ENCODE measurements around the gene SLC38A1.

The SLC38A1 gene

DNA sequence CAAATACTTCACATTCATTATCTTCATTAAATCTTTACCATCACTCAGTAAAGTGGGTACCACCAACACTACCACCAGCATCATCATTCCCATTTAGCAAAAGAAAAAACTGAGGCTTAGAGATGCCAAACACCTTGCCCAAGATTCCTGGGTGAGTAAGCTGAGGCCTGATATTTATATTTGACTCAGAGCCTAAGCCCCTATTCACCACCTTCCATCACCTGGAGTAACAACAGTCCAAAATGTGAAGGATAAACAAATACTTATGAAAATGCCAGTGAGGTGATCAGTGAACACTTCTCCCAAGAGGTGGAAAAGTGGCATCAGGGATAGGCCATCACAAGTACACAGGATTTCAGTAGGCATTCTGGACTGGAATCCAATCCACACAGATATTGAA lies 3.7 kb downstream of the SLC38A1 start:
- Histone ChIP-seq H3K36me3 (ENCODE audit: control insufficient read depth, insufficient read depth, low read length) (no peaks in the 10 kb centered on the region), H3K9me3 (ENCODE audit: control insufficient read depth, low read length) (no peaks in the 10 kb centered on the region), H3K4me1 (ENCODE audit: control insufficient read depth, insufficient read depth, low read length, poor library complexity, severe bottlenecking) (peaks cover 61% of the 10 kb centered on the region), H3K4me3 (ENCODE audit: insufficient read depth, low read depth, low read length, poor library complexity, severe bottlenecking) (peak overlapping the region; percentile 97), H3K27ac (ENCODE audit: insufficient read depth, low read length, poor library complexity, severe bottlenecking) (peak overlapping the region; percentile 98), H3K27me3 (replicated peaks; ENCODE audit: control insufficient read depth, insufficient read depth, low read length, poor library complexity, severe bottlenecking) (no peaks in the 10 kb centered on the region)
- DNase-seq = no peak

DNA sequence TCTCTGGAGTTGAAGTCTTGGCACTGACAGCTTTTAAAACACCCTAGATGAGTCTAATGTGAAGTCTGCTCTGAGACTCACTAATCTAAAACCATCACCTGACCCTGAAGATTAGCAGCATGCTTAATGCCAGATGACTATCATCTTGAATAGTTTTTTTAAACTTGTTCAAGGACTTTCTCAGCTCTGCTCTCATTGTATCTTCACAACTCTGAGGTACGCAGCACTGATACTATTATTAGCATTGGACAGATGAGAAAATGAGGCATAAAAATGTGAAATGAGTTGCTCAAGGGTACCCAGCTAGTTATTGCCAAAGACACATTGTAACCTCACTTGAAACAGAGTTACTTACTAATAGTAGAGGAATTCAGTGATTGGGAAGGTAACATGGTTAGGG lies 4.8 kb downstream of the SLC38A1 start:
- Histone ChIP-seq H3K36me3 (ENCODE audit: control insufficient read depth, insufficient read depth, low read length) (no peaks in the 10 kb centered on the region), H3K9me3 (ENCODE audit: control insufficient read depth, low read length) (no peaks in the 10 kb centered on the region), H3K27ac (ENCODE audit: insufficient read depth, low read length, poor library complexity, severe bottlenecking) (no peak overlapping the region), H3K4me3 (ENCODE audit: insufficient read depth, low read depth, low read length, poor library complexity, severe bottlenecking) (no peak overlapping the region), H3K4me1 (ENCODE audit: control insufficient read depth, insufficient read depth, low read length, poor library complexity, severe bottlenecking) (peaks cover 61% of the 10 kb centered on the region), H3K27me3 (replicated peaks; ENCODE audit: control insufficient read depth, insufficient read depth, low read length, poor library complexity, severe bottlenecking) (no peaks in the 10 kb centered on the region)
- no peak for DNase-seq

DNA sequence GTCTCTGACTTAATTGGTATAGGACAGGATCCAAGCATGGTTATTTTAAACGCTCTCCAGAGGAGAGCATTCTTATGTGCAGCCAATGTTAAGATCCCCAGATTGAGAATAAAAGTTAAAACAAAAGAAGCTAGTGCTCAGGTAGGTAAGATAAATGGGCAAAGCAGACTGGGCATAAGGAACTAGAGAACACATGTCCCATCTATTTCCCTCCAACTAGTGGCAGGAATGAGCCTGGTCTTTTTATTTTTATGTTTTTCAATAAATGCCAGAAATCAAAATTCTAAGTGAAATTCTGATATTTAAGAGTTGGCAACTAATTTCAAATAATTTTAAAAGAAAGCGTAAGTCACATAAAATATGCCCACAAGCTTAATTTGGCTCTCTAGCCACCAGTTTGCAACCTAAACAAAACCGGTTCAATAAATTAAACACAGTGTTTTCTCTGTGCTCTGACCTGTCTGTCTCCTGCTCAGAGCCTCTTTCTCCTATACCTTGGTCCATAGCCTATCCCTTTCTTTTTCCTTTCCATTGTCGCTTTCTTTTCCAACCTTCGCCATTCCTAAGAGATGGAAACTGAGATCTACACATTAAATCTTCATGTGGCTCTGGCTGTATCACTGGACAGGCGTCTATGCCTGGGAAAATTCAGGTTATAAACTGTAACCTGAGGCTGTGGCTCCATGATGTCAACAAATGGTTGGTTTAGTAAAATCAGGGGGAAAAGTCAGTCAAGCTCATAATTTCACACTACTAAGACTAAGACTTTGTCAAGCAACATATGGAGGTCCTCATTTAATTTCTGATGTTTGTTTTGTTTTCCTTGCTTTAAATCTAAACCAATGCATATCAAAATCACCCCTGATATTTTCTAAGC lies 5.5 kb downstream of the SLC38A1 start:
- DNase-seq = no peak
- no peaks in the 10 kb centered on the region for H3K36me3 ChIP-seq (ENCODE audit: control insufficient read depth, insufficient read depth, low read length)
- no peak overlapping the region for H3K4me3 ChIP-seq (ENCODE audit: insufficient read depth, low read depth, low read length, poor library complexity, severe bottlenecking)
- H3K27me3 ChIP-seq (replicated peaks; ENCODE audit: control insufficient read depth, insufficient read depth, low read length, poor library complexity, severe bottlenecking) = no peaks in the 10 kb centered on the region
- H3K27ac ChIP-seq (ENCODE audit: insufficient read depth, low read length, poor library complexity, severe bottlenecking) = no peak overlapping the region
- H3K9me3 ChIP-seq (ENCODE audit: control insufficient read depth, low read length) = no peaks in the 10 kb centered on the region
- peaks cover 65% of the 10 kb centered on the region for H3K4me1 ChIP-seq (ENCODE audit: control insufficient read depth, insufficient read depth, low read length, poor library complexity, severe bottlenecking)

DNA sequence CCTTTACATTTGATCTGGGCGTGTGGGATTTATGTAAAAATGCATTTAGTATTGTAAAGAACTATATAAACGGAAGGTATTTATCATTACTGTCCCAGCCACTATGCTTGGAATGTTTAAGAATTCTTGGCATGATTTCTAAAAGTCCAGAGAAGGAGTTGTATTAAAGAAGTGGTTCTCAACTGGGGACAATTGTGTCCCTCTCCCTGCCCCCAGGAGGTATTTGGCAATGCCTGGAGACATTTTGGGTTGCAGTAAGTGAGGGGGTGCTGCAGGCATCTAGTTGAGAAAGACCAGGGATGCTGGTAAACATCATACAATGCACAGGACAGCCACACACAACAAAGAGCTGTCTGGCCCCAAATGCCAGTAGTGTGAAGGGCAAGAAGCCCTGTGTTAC lies 7.2 kb downstream of the SLC38A1 start:
- Histone ChIP-seq H3K9me3 (ENCODE audit: control insufficient read depth, low read length) (no peaks in the 10 kb centered on the region), H3K36me3 (ENCODE audit: control insufficient read depth, insufficient read depth, low read length) (peaks cover 4% of the 10 kb centered on the region), H3K27me3 (replicated peaks; ENCODE audit: control insufficient read depth, insufficient read depth, low read length, poor library complexity, severe bottlenecking) (no peaks in the 10 kb centered on the region), H3K27ac (ENCODE audit: insufficient read depth, low read length, poor library complexity, severe bottlenecking) (no peak overlapping the region), H3K4me1 (ENCODE audit: control insufficient read depth, insufficient read depth, low read length, poor library complexity, severe bottlenecking) (peaks cover 71% of the 10 kb centered on the region), H3K4me3 (ENCODE audit: insufficient read depth, low read depth, low read length, poor library complexity, severe bottlenecking) (no peak overlapping the region)
- DNase-seq = no peak

DNA sequence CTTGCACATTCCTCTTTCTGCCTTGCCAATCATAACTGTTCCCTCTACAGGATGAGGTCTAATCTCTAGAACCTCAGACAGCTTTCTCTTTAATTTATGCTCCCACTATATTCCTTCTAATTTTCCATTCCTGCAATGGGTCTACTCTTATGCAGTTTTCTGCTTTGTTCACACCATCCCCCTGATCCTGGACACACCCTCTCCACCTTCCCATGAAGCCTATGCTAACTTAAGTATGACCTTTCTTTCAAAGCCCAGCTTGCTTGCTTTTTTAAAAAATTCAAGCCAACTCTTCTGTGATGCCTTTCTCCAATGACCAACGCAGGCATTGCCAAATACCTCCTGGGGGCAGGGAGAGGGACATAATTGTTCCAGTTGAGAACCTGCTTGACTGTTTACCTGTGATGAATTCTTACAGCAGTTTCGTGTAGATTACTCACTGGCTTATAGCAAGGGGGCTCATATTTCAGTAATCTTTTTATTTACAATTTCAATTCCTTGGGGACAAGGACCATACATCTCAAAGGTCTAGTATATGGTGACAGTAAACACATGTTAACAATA lies 7.8 kb downstream of the SLC38A1 start:
- Histone ChIP-seq H3K4me3 (ENCODE audit: insufficient read depth, low read depth, low read length, poor library complexity, severe bottlenecking) (peak overlapping the region; percentile 9), H3K36me3 (ENCODE audit: control insufficient read depth, insufficient read depth, low read length) (peaks cover 4% of the 10 kb centered on the region), H3K9me3 (ENCODE audit: control insufficient read depth, low read length) (no peaks in the 10 kb centered on the region), H3K4me1 (ENCODE audit: control insufficient read depth, insufficient read depth, low read length, poor library complexity, severe bottlenecking) (peaks cover 66% of the 10 kb centered on the region), H3K27ac (ENCODE audit: insufficient read depth, low read length, poor library complexity, severe bottlenecking) (no peak overlapping the region), H3K27me3 (replicated peaks; ENCODE audit: control insufficient read depth, insufficient read depth, low read length, poor library complexity, severe bottlenecking) (no peaks in the 10 kb centered on the region)
- DNase-seq = no peak

DNA sequence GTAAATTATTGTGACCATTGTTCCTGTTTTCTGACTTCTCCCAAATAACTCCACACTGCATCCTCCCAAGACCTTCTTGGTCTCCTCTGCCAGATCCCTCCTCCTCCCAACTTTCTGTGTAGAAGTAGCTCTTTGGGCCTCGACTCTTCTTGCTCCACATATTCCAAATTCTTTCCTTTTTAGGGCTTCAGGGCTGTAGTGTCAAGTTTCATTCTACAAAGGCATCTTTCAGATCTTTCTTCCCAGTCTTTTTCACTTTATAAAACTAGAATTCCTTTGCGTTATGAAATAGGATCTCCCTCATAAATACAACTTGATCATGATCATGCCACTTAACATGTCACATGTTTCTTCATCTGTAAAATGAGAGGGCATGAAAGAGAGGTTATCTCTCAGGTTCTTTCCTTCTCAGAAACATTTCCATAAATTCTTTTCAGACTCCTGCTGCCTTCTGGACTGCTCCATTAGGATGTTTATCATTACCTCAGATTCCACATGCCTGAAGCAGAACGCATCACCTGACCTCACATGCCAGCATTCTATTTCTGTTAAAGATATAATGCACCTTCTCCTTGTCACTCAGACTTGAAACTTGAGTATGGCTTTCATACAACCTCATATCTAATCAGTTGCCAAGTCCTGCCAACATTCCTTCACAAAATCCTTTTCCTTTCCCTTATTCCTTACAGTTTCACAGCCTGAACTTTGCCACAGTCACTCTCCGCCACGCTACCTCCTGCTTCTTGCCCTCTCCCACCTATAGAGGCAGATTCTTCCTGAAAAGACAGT lies 8.5 kb downstream of the SLC38A1 start:
- Histone ChIP-seq H3K27me3 (replicated peaks; ENCODE audit: control insufficient read depth, insufficient read depth, low read length, poor library complexity, severe bottlenecking) (no peaks in the 10 kb centered on the region), H3K4me1 (ENCODE audit: control insufficient read depth, insufficient read depth, low read length, poor library complexity, severe bottlenecking) (peaks cover 59% of the 10 kb centered on the region), H3K9me3 (ENCODE audit: control insufficient read depth, low read length) (no peaks in the 10 kb centered on the region), H3K4me3 (ENCODE audit: insufficient read depth, low read depth, low read length, poor library complexity, severe bottlenecking) (peak overlapping the region; percentile 9), H3K27ac (ENCODE audit: insufficient read depth, low read length, poor library complexity, severe bottlenecking) (no peak overlapping the region), H3K36me3 (ENCODE audit: control insufficient read depth, insufficient read depth, low read length) (peaks cover 4% of the 10 kb centered on the region)
- no peak for DNase-seq

DNA sequence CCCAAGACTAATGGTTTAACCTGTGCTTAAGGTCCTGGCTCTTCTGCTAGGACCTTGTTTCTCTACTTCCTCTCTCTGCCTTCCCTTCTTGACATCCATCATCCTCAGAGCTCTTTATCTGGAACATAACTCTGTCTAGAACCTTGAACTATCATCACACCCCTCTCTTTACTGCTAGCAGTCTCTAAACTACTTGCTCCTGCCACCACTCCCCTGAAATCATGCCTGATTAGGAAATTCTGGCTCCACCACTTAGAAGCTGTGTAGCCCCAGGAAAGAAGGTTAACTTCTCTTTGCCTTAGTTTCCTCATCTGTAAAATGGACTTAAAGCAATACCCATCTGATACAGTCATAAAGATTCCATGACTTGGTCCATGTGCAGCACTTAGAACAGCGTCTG lies 9.1 kb downstream of the SLC38A1 start:
- no peak overlapping the region for H3K27ac ChIP-seq (ENCODE audit: insufficient read depth, low read length, poor library complexity, severe bottlenecking)
- H3K9me3 ChIP-seq (ENCODE audit: control insufficient read depth, low read length) = no peaks in the 10 kb centered on the region
- peaks cover 53% of the 10 kb centered on the region for H3K4me1 ChIP-seq (ENCODE audit: control insufficient read depth, insufficient read depth, low read length, poor library complexity, severe bottlenecking)
- H3K36me3 ChIP-seq (ENCODE audit: control insufficient read depth, insufficient read depth, low read length) = peaks cover 6% of the 10 kb centered on the region
- no peaks in the 10 kb centered on the region for H3K27me3 ChIP-seq (replicated peaks; ENCODE audit: control insufficient read depth, insufficient read depth, low read length, poor library complexity, severe bottlenecking)
- no peak overlapping the region for H3K4me3 ChIP-seq (ENCODE audit: insufficient read depth, low read depth, low read length, poor library complexity, severe bottlenecking)
- no peak for DNase-seq

DNA sequence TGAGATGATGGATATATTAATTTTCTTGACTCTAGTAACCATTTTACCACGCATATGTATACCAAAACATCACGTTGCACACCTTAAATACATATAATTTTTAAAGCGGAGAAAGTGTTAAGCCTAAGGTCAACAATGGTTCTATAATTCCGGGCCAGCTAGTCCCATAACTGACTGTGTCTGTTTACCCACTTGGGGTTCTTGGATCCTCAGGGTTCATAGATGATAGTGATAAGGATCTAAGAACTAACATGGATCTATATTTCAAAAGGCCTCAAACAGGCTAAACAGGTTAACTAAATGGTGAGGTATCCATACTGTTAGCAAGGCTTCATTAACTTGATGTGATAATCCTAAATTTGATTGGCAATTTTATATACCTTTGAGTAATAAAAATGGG lies 9.8 kb downstream of the SLC38A1 start:
- H3K36me3 ChIP-seq (ENCODE audit: control insufficient read depth, insufficient read depth, low read length) = peaks cover 12% of the 10 kb centered on the region
- no peak for DNase-seq
- no peaks in the 10 kb centered on the region for H3K9me3 ChIP-seq (ENCODE audit: control insufficient read depth, low read length)
- H3K4me1 ChIP-seq (ENCODE audit: control insufficient read depth, insufficient read depth, low read length, poor library complexity, severe bottlenecking) = peaks cover 53% of the 10 kb centered on the region
- H3K4me3 ChIP-seq (ENCODE audit: insufficient read depth, low read depth, low read length, poor library complexity, severe bottlenecking) = no peak overlapping the region
- H3K27me3 ChIP-seq (replicated peaks; ENCODE audit: control insufficient read depth, insufficient read depth, low read length, poor library complexity, severe bottlenecking) = no peaks in the 10 kb centered on the region
- H3K27ac ChIP-seq (ENCODE audit: insufficient read depth, low read length, poor library complexity, severe bottlenecking) = no peak overlapping the region

DNA sequence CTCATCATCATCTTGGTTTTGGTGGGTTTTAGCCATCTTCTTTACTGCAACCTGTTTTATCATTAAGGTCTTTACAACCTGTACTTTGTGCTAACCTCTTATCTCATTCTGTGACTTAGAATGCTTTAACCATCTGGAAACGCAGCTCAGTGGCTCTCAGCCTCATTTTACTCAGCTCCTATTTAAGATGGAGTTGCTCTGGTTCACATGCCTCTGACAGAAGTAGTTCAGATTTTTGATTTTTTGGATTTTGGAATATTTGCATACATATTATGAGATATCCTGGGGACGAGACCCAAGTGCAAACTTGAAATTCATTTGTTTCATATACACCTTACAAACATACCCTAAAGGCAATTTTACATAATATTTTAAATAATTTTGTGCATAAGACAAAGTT lies 10.7 kb downstream of the SLC38A1 start:
- H3K36me3 ChIP-seq (ENCODE audit: control insufficient read depth, insufficient read depth, low read length) = peaks cover 19% of the 10 kb centered on the region

DNA sequence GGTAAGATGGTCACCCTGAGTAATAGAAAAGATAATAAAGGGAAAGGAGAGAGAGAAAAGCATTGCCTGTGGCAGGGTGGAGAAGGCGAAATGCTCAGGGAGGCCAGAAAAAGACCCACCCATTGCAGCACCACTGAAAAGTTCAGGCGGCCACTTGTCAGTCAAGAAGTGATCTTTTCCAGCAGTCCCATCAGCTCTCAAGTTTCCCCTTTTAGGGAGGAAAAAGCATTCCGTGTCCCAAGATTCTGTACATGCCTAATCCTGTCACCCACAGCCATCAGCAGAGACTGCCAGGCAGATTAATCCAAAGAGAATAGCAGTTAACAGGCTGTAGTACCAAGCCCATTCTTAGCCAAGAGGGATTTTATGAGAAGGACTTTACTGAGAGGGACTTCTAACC lies 11.9 kb downstream of the SLC38A1 start:
- Histone ChIP-seq H3K36me3 (ENCODE audit: control insufficient read depth, insufficient read depth, low read length) (peaks cover 19% of the 10 kb centered on the region), H3K27ac (ENCODE audit: insufficient read depth, low read length, poor library complexity, severe bottlenecking) (no peak overlapping the region), H3K9me3 (ENCODE audit: control insufficient read depth, low read length) (no peaks in the 10 kb centered on the region), H3K4me3 (ENCODE audit: insufficient read depth, low read depth, low read length, poor library complexity, severe bottlenecking) (no peak overlapping the region), H3K4me1 (ENCODE audit: control insufficient read depth, insufficient read depth, low read length, poor library complexity, severe bottlenecking) (peaks cover 39% of the 10 kb centered on the region), H3K27me3 (replicated peaks; ENCODE audit: control insufficient read depth, insufficient read depth, low read length, poor library complexity, severe bottlenecking) (no peaks in the 10 kb centered on the region)
- DNase-seq = no peak

More for the DNA sequence above, 10.7 kb downstream of the SLC38A1 start:
- Histone ChIP-seq H3K4me1 (ENCODE audit: control insufficient read depth, insufficient read depth, low read length, poor library complexity, severe bottlenecking) (peaks cover 44% of the 10 kb centered on the region), H3K4me3 (ENCODE audit: insufficient read depth, low read depth, low read length, poor library complexity, severe bottlenecking) (no peak overlapping the region), H3K9me3 (ENCODE audit: control insufficient read depth, low read length) (no peaks in the 10 kb centered on the region), H3K27me3 (replicated peaks; ENCODE audit: control insufficient read depth, insufficient read depth, low read length, poor library complexity, severe bottlenecking) (no peaks in the 10 kb centered on the region), H3K27ac (ENCODE audit: insufficient read depth, low read length, poor library complexity, severe bottlenecking) (no peak overlapping the region)
- no peak for DNase-seq

Data from effector memory CD4-positive, alpha-beta T cell (primary cell).